NCI-H2029 (cell line): ENCODE data around the gene CCDC71.

Source experiments
- DNase-seq: peaks from one replicate; lab custom pipeline; 2025; lab: John Stamatoyannopoulos, UW

Gene CCDC71

GRCh38 chr3:49170744-49171118 lies 4.6 kb upstream of the CCDC71 start:
- no peak for DNase-seq

- no peak for DNase-seq
Observed at GRCh38 chr3:49166752-49167556, 823 bp upstream of the CCDC71 start.

GRCh38 chr3:49164983-49165720 lies 979 bp downstream of the CCDC71 start:
- DNase-seq, result no peak

DNA sequence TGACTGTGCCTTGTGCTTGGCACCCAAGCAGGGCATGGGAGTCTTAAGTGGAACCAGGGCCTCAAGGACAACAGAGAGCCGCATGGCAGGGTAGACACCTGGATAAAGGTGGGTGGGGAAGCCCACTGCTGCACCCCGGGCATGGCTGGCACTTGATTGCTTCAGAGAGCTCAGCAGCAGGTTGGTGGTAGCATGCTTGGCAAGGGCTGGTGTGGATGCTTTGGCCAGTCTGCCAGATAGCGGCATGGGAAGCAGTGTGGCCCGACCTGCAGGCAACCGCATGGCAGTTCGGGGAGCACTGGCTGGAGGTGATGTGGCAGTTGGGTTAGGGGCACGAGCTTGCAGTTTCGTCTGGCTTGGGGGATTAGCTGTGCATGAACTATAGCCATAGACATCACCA lies 2.5 kb downstream of the CCDC71 start:
- DNase-seq, result no peak

- DNase-seq, result no peak
Observed at GRCh38 chr3:49162751-49163419, 3.2 kb downstream of the CCDC71 start.

DNA sequence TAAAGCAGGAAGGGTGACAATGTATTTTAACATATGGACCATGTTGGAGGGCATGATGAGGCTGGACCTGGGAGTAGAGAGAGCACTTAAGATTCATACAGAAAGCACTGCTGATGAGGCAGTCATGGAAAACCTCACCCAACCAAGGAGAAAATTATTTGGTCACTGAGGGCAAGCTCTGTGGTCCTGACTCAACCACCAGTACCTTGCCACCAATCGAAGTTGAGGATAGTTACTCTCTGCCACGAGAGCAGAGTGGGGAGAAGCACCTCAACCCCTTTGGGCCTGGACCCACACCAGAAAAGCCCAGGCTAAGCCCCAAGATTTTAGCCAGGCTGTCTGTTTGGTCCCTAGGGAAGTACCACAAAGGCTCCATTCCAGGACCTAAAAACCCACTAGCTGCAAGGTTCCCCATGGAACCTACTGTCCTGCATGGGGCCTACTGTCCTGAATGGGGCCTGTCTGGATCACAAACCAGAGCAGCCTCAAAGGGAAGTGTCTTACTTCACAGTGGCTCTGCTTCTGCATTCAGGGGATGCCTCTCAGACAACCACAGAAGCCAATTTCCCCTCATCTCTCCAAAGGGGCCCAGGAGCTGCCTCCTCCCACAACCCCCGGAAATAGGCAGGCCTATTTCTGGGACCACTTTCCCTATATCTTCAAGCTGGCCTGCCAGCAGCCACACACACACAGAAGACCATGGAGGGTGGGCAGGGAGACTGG lies 4.2 kb downstream of the CCDC71 start:
- DNase-seq, result no peak

- no peak for DNase-seq
Observed at GRCh38 chr3:49161197-49161596, 4.9 kb downstream of the CCDC71 start.

DNA sequence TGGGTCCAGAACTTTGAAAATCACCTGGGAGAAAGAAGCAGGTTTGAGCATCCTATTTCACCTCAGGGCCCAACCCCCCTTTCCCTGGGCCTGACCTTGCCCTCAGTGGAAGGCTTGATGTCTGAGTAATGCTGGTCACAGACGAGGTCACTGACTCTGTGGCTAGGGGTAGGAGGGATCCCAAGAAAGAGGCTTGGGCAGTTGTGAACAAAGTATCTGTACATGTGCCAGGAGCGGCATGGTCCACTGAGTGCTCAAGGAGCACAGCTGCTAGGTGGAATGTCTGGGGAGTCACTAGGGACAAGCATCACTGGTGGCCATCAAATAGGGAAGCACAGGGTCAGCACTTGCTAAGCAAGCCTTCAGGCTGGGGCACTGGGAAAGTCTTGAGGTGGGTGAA lies 7.3 kb downstream of the CCDC71 start:
- no peak for DNase-seq

DNA sequence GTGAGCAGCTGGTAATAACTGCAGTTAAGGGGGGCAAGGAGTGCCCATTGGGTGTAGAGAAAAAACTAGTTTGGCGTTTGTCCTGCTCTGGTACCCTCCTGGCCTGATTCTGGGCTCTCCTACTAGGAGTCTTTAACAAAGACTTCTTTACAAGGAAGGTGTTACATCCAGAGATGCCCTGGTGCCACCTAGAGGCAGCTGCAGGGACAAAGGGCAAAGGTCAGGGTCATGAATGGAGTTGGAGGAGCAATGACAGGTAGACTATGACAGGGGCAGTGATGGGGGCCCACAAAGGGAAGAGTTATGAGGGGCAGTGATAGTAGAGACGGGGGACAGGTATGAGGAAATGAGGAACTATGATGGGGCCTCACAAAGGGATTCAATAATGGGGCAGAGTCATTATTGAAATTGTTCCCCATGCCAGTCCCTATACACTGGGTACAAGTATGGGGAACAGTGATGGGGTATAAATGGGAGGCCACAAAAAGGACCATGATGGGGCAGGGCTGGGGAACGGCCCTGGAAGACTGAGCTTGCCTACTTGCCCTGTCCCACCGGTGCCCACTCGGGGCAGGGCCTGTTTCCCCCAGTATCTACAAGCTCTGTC lies 7.9 kb downstream of the CCDC71 start:
- no peak for DNase-seq

GRCh38 chr3:49157289-49157688 lies 8.8 kb downstream of the CCDC71 start:
- no peak for DNase-seq

DNA sequence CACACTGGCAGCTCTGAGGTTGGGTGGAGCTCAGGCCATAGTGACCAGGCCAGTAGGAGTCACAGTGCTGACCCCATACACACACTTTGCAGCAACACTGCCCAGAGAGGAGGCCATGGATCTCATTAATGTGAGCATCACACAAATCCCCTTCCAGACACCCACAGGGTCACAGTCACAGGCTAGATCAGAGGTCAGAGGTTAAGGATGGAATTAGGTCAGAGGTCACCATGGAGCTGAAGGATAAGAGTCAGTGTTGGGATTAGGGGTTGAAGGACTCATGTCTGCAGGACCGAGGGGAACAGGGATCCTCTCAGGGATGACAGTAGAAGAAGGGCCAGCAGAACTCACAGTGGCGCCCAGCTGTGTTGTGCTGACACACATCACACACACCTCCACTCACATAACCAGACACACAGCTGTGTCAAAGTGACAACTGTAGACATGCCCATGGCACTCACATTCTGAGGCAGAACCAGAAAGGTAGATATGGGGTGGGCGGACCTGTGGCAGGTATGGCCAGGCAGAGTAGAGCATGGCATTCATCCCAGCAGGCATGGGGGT lies 12.7 kb downstream of the CCDC71 start:
- DNase-seq, result no peak

DNA sequence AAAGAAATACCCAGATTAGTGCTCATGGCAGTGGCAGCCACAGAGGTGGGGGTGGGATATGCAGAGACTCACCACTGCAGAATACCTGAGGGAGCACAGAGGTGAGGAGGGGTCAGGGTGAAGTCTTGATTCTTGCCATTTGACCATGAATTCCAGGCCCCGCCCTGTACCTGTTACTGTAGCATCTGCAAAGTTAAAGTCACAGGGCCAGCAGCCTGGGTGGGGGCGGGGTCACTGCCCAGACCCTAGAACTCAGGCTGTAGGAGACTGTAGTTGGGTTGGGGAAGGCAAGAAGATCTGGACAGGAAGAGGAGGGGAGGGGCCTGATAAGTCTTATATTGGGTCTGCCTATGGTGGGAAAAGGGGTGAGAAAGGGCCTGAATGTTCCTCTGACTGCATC lies 14.5 kb downstream of the CCDC71 start:
- no peak for DNase-seq

GRCh38 chr3:49148159-49148558 lies 18.0 kb downstream of the CCDC71 start:
- no peak for DNase-seq

- DNase-seq, result no peak
Observed at GRCh38 chr3:49140080-49140479, 26.1 kb downstream of the CCDC71 start.

- DNase-seq, result no peak
Observed at GRCh38 chr3:49135499-49135898, 30.6 kb downstream of the CCDC71 start.

- DNase-seq, result no peak
Observed at GRCh38 chr3:49134471-49135265, 31.5 kb downstream of the CCDC71 start.

DNA sequence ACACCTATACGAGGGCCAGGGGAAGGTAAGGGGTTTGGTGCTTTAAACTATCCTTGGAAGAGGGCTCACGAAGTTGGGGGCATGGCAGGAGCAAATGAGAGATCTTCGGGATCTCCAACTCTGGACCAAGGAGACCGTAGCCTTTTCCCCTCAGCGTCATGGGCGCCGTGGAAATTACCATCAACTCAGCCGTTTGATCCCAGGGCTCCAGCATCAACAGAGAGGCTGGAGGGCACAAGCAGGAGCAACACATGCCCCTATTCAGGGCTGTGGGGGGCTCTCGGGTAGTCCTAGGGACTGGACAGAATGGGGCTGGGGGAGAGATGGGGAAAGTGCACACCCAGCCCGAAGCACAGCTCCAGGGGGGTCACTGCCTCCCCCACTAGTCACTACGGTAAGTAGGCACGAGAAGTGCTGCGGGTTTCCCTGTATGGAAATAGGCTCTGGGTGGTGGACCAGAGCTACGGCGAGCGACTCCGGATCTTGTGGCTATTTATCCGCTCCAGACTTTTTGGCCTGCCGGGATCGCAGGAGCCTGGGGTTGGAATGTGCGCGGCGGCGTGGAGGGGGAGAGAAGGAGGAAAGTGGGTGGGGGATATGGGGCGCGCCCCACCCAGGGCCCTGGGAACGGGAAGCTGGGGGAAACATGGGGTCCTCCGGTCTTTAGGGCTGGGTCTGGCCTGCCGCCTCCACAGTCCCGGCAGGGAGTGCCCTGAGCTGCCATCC lies 32.7 kb downstream of the CCDC71 start:
- DNase-seq, result peak; percentile 59

GRCh38 chr3:49132437-49133225 lies 33.5 kb downstream of the CCDC71 start, which contains the start of gene LAMB2:
Gene LAMB2, minus strand, starts transcription at chr3:49133050. Its CDS starts 183 bp downstream, at chr3:49132867.
- no peak for DNase-seq

- no peak for DNase-seq
Observed at GRCh38 chr3:49132073-49132436, 34.1 kb downstream of the CCDC71 start.
